MM.1S (cell line): ENCODE results near the gene TBC1D5.

Experiments used
- CTCF ChIP-seq: fragments of 300-600 bp; sonication (generic); IDR thresholded peaks from 2 replicates; pipeline ENCODE4 v1.5.1; 2016; ENCODE audit warnings: antibody characterized with exemption, low read length, mixed read lengths
- EZH2 ChIP-seq: fragments of 300-600 bp; sonication (generic); optimal IDR thresholded peaks from 2 replicates; pipeline ENCODE3; 2017; ENCODE audit warnings: low read depth, mild to moderate bottlenecking, antibody characterized with exemption, low read length, mixed read lengths
- EZH2phosphoT487 ChIP-seq: fragments of 300-600 bp; sonication (generic); IDR thresholded peaks from 2 replicates; pipeline ENCODE4 v1.6.1; 2018; ENCODE audit warnings: antibody characterized with exemption, low read length

- TF ChIP-seq EZH2phosphoT487 (no peak), CTCF (no peak), EZH2 (no peak)
Observed at GRCh38 chr3:17584066-17584465, 158.4 kb downstream of the TBC1D5 start.
